GM19328 (cell line): ENCODE results near the gene TOR1B.

Experiments
- ATAC-seq: cut with Tn5 transposase; IDR thresholded peaks from one replicate; pipeline ENCODE4 v1.9.1; 2021; ENCODE audit warnings: mild to moderate bottlenecking, moderate library complexity; ENCODE audit not compliant: unreplicated experiment

The TOR1B gene

GRCh38 chr9:129812385-129812784 lies 9.4 kb downstream of the TOR1B start:
- no peak for ATAC-seq

- no peak for ATAC-seq
Measured at GRCh38 chr9:129813661-129814060, 10.7 kb downstream of the TOR1B start.

DNA sequence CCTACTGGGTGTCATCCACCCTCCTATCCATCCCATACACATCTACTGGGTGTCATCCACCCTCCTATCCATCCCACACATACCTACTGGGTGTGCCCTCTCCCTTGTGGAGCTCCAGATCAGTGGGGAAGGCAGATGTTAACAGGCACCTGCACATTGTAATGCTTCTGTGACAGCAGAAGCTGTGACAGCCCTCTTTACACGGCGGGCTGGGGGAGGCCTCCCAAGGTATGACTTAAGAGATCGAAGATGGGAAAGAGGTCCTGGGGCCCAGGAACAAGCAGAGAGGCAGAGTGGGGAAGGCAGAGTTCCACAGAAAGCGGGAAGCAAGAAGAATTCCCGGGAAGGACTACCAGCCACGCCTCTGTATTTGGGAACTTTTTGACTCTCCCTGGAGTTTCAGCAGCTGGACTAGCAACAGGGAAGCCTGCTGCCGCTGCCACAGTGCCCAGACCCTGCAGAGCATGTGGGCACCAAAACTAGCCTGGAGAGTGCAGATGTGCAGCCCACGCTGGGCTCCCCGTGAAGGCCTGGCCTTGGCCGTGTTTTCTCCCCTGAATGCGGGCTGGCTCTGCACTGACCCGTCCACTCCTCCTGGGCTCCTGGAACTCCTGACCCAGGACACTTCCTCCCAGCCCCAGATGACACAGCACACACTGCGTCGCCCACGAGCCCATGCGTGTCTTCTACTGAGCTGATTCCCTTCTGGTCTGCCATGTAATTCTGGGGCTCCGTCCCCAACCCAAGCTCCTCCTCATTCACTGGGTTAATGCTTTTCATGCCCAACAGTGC lies 11.6 kb downstream of the TOR1B start:
- no peak for ATAC-seq

GRCh38 chr9:129815278-129815677 lies 12.3 kb downstream of the TOR1B start:
- ATAC-seq = no peak

DNA sequence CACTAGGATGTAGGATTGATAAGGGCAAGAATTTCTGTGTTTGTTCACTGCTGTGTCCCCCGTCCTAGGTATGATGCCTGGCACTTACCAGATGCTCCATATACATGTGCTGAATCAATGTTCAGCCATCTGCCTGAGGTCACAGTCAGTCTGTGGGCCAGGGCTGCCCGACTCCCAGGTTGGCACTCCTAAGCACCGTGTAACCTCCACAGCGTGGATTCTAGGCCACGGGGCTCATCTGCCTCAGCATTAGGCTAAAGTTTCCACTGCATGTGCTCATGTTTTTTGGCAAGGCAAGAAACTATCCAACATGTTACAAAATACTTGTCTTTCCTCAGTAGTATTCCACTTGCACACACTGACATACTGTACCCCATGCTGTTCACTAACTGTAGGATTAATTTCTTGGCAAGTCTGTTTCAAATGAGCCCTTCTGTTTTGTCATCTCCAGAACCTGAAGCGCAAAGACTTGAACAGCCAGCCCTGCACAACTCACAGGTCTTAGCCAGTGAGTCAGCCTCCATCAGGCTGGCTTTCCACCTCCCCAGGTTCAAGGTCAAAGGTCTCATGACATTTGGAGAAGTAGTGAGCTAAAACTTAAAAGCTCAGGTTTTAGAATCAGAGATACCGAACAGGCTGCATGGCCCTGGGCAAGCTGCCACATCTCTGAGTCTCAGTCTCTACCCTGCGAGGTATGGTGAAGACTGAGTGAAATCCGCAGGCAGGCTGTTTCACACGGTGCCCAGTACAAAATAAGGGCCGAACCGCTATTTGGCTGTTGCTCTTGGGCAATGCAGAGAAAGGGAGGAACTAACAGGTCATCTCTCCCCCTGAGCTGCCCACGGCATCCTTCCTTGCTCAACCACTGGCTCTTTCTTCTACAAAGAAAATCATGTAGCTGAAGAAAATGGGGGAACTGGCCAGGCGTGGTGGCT lies 13.8 kb downstream of the TOR1B start:
- ATAC-seq = no peak

- no peak for ATAC-seq
Measured at GRCh38 chr9:129822898-129823541, 20.0 kb downstream of the TOR1B start.

GRCh38 chr9:129823542-129823934 lies 20.6 kb downstream of the TOR1B start:
- peak; percentile 20 for ATAC-seq

DNA sequence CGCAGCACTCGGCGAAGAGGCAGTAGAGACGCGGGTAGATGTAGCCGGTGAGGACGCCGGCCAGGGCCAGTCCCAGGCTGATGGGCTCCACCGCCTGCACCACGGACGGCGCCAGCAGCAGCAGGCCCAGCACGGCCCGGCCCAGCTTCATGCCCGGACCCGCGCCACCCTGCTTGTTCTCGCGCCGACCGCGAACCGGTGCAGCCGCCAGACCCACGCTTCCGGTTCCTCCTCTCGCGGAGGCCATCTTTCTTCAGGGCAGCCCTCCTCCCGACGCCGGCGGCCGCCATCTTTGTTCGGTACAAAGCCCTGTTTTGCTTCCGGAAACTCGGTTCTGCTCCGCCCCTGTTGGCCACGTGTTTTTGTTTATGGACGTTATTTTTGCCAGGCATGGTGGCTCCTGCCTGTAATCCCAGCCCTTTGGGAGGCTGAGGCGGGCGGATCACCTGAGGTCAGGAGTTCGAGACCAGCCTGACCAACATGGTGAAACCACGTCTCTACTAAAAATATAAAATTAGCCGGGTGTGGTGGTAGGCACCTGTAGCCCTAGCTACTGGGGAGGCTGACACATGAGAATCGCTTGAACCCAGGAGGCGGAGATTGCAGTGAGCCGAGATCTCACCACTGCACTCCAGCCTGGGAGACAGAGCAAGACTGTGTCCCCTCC lies 21.1 kb downstream of the TOR1B start, which contains the start of gene TOR1A:
TOR1A (minus strand) TSS at position 202 of the 667 bp plus-strand sequence; CDS start at position 151, 51 bp downstream.
- peak; percentile 80 for ATAC-seq

DNA sequence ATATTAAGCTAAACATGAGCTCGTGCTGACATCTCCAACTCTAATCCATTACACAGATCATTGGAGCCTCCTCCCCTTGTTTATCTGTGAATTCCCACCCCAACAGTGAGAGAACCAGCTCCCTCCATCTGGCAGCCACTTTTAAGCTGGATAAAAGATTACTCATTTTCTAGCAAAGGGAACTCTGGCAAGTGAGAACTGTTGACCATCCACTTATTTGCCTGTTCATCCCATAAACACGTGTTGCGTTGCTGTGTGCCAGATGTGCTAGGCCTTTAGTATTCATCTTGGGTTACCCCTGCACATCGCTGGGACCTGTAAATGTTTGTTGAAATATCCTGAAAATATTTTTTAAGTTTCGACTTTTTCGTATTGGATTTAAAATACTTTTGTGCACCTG lies 23.4 kb downstream of the TOR1B start:
- no peak for ATAC-seq

DNA sequence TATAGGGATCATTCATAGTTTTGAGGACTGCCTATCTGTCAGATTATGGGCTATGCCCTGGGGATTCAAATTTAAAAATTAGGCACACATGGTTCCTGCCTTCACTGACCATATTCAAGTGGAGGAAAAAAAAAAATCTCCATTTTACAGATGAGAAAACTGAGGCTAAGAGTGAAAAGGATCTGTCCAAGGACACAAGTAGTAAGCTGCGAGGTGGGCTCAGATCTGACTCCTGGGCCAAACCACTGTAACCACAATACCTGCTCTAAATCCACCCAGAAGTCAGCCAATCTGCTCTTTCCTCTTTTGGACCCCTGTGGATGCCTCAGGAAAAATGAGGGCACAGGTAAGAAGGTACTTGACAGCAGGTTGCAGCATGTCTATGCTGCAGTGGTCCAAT lies 23.8 kb downstream of the TOR1B start:
- ATAC-seq = no peak

GRCh38 chr9:129828051-129828450 lies 25.1 kb downstream of the TOR1B start:
- no peak for ATAC-seq

GRCh38 chr9:129828969-129829368 lies 26.0 kb downstream of the TOR1B start:
- no peak for ATAC-seq

DNA sequence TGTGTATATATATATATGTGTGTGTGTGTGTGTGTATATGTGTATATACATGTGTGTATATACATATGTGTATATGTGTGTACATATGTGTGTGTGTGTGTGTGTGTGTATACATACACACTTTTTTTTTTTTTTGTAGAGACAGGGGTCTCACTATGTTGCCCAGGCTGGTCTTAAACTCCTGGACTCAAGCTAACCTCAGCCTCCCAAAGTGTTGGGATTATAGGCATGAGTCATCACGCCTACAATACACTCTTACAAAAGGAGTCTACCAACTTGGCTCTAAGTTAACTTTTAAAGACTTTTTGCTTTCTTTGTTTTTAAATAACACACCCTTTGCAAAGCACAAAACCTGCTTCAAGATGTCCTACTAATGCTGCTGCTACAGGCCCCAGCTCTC lies 30.0 kb downstream of the TOR1B start:
- no peak for ATAC-seq

GRCh38 chr9:129834489-129835127 lies 31.6 kb downstream of the TOR1B start:
- peak; percentile 19 for ATAC-seq

DNA sequence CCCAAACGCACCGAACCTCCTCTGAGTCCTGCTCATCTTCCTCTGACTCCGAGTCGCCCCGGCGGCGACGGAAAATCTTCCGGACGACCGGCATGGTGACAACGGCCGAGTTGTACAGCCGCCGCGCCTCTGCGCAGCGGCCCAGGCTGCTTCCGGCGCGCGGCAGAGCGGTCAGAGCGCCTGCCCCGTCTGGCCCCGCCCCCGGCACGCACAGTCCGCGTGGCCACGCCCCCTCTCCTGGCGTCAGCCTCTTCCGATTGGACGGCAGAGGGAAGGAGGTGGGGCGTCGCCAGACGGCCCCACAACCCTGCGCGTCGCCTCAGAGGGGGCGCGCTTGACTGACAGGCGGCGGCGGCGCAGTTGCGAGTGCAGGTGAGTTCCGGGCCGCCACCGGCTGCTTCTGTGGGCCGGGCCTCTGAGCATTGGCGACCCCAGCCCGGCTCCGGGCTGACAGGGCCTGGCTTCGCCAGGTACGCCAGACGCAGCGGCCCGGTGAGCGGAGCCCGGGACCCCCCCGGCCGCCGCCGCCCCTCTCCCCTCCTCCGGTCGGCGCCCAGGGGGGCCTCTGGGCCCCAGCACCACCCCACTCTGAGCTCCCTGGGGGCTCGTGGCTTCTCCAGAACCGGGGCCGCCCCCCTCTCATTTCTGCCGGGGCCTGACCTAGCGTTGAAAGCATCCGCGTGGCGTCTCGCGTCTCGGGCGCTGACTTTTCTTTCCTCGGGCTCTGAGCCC lies 32.3 kb downstream of the TOR1B start, which contains the start of the genes C9orf78 and USP20:
C9orf78 (minus strand) TSS at position 148 of the 732 bp plus-strand sequence; CDS start at position 94, 54 bp downstream.
USP20 (plus strand) TSS at position 331 of the 732 bp plus-strand sequence. CDS start 17,098 bp downstream, outside the sequence.
- peak; percentile 92 for ATAC-seq

GRCh38 chr9:129835860-129836223 lies 32.9 kb downstream of the TOR1B start:
- no peak for ATAC-seq

GRCh38 chr9:129836311-129837007 lies 33.5 kb downstream of the TOR1B start:
- no peak for ATAC-seq

- no peak for ATAC-seq
Measured at GRCh38 chr9:129838707-129839259, 35.8 kb downstream of the TOR1B start.
